GM18868 (cell line): Measurements from ENCODE around the gene HDGFL2.

Experiments used
- ATAC-seq: cut with Tn5 transposase; IDR thresholded peaks from one replicate; pipeline ENCODE4 v1.9.1; 2021; ENCODE audit warnings: mild to moderate bottlenecking, moderate library complexity; ENCODE audit not compliant: unreplicated experiment

The HDGFL2 gene

GRCh38 chr19:4464815-4465581 lies 7.1 kb upstream of the HDGFL2 start:
- no peak for ATAC-seq

GRCh38 chr19:4467835-4468234 lies 4.3 kb upstream of the HDGFL2 start:
- no peak for ATAC-seq

- ATAC-seq, result peak; percentile 77
These were observed 509 bp upstream of the HDGFL2 start for GRCh38 chr19:4471403-4472173.

- no peak for ATAC-seq
These were observed 1.1 kb downstream of the HDGFL2 start for GRCh38 chr19:4473011-4473762.

GRCh38 chr19:4473763-4474513 lies 1.8 kb downstream of the HDGFL2 start:
- ATAC-seq, result no peak

GRCh38 chr19:4474514-4475022 lies 2.5 kb downstream of the HDGFL2 start:
- no peak for ATAC-seq

GRCh38 chr19:4477034-4477801 lies 5.1 kb downstream of the HDGFL2 start:
- ATAC-seq, result no peak

GRCh38 chr19:4482721-4483364 lies 10.7 kb downstream of the HDGFL2 start:
- no peak for ATAC-seq

GRCh38 chr19:4483385-4483784 lies 11.3 kb downstream of the HDGFL2 start:
- ATAC-seq, result no peak

- ATAC-seq, result no peak
These were observed 15.5 kb downstream of the HDGFL2 start for GRCh38 chr19:4487572-4487971.

GRCh38 chr19:4488496-4488895 lies 16.4 kb downstream of the HDGFL2 start:
- no peak for ATAC-seq

GRCh38 chr19:4491446-4491845 lies 19.3 kb downstream of the HDGFL2 start:
- ATAC-seq, result no peak

- no peak for ATAC-seq
These were observed 20.4 kb downstream of the HDGFL2 start for GRCh38 chr19:4492337-4493103.

GRCh38 chr19:4493104-4493928 lies 21.2 kb downstream of the HDGFL2 start:
- ATAC-seq, result no peak

- ATAC-seq, result no peak
These were observed 22.0 kb downstream of the HDGFL2 start for GRCh38 chr19:4493929-4494690.

GRCh38 chr19:4494691-4495064 lies 22.6 kb downstream of the HDGFL2 start:
- no peak for ATAC-seq

- no peak for ATAC-seq
These were observed 23.4 kb downstream of the HDGFL2 start for GRCh38 chr19:4495471-4495870.
